GM21737 (cell line): Measurements from ENCODE around the gene NANS.
"Not testable (repeated sequence)": the region's sequence is repeated elsewhere in the genome, so short reads cannot be mapped to it uniquely, and the experiment has no call there.

Experiments
- ATAC-seq: cut with Tn5 transposase; IDR thresholded peaks from one replicate; pipeline ENCODE4 v1.9.1; 2021; ENCODE audit warnings: mild to moderate bottlenecking, moderate library complexity; ENCODE audit not compliant: unreplicated experiment

The NANS gene

DNA sequence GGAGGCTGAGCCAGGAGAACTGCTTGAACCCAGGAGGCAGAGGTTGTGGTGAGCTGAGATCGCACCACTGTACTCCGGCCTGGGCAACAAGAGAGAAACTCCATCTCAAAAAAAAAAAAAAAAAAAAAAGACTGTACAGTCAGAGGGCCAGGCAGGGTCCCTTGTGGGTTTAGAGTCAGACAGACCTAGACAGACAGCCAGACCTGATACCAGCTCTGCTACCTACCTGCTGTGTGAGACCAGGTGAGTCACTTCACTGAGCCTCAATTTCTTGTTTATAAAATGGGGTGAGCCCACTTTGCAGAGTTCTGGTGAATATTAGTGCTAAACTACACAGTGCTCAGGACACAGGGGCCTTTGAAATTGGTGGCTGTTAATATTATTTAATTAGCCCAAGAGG, 42.8 kb downstream of the NANS start:
- ATAC-seq = no peak

- ATAC-seq = no peak
Observed at GRCh38 chr9:98099898-98100297, 43.4 kb downstream of the NANS start.

DNA sequence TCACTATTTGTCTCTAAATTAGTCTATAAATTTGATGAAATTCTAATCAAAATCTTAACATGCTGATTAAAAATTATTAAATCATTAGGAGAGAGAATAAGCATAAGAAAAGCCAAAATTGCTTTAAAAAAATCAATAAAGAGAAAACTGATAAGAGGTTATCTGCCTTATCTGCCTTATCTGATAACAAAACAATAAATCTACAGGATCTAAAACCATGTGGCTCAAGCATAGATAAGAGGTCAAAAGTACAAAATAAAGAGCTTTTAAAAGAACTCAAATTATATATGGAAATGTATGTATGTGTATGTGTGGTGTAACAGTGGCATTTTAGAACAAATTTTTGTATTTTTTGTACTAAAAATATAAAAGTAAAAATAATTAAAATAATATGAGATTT, 43.9 kb downstream of the NANS start:
- no peak for ATAC-seq

DNA sequence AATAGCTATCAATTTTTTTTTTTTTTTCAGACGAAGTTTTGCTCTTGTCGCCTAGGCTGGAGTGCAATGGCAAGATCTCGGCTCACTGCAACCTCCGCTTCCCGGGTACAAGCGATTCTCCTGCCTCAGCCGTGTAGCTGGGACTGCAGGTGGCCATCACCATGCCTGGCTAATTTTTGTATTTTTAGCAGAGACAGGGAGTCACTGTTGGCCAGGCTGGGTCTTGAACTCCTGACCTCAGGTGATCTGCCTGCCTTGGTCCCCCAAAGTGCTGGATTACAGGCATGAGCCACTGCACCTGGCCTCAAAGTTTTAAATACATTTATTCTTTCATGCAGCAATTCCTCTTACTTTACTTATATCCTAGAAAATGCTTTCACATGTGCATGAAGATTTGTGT, 44.9 kb downstream of the NANS start:
- ATAC-seq = no peak

DNA sequence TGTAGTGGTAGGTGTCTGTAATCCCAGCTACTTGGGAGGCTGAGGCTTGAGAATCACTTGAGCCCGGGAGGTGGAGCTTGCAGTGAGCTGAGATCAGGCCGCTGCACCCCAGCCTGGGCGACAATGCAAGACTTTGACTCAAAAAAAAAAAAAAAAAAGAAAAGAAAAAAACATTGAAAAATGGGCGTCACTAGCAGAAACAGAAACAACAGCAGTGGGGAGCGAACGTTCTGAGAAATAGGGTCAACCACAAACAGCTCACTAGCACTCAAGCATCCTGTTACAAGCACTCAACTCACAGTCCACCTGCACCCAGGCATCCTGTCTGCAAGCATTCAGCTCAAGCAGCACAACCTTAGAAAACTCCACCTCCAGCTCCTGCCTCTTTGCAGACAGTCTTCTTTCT, 45.3 kb downstream of the NANS start:
- peak; percentile 92 for ATAC-seq

- no peak for ATAC-seq
Observed at GRCh38 chr9:98104445-98104881, 47.9 kb downstream of the NANS start.

DNA sequence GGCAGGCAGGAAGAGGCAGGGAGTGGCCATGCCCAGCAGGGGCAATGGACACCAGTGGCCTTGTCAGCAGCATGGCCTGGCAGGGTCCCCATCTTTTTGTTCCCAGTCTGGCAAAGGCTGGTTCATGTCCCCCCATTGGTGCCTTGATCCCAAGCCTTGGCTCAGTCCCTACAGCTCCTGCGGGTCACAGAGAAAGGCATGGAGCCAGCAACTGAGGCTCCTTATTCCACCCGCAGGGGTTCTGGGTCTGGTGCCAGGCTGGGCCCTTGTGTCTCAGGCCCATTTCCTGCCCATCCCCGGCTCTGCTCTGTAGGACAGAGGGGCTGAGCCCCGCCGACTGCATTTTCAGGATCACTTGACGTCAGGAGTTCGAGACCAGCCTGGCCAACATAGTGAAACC, 48.5 kb downstream of the NANS start:
- ATAC-seq = no peak

DNA sequence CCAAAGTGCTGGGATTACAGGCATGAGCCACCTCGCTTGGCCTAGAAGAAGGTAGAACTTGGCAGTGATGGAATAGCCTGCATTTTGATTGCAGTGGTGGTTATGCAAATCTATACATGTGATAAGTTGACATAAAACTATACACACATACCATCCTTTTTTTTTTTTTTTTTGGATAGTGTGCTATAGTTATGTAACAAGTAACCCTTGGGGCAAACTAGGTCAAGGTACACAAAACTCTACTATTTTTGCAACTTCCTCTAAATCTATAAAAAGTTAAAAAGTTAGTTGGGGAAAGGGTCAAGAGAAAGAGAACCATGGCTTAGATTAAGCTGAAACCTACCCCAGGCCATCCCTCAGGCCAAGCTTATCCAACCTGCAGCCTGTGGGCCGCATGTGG, 51.4 kb downstream of the NANS start:
- ATAC-seq = no peak

GRCh38 chr9:98108531-98109031, 52.0 kb downstream of the NANS start:
- ATAC-seq = peak; percentile 58

DNA sequence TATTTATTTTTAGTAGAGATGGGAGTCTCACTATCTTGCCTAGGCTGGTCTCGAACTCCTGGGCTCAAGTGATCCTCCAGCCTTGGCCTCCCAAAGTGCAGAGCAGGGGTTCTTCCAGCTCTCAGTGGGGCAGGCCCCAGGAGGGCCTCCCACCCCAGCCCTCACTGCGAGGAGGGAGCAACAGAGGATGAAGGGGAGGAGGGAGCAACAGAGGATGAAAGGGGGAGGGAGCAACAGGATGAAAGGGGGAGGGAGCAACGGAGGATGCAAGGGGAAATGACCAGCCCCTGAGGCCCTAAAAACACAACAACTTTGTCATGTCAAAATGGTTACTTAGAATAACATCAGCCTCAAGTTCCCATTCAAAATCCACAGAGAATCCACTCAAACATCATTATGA, 52.5 kb downstream of the NANS start:
- no peak for ATAC-seq

GRCh38 chr9:98117097-98117496, 60.6 kb downstream of the NANS start:
- not testable (repeated sequence) for ATAC-seq

DNA sequence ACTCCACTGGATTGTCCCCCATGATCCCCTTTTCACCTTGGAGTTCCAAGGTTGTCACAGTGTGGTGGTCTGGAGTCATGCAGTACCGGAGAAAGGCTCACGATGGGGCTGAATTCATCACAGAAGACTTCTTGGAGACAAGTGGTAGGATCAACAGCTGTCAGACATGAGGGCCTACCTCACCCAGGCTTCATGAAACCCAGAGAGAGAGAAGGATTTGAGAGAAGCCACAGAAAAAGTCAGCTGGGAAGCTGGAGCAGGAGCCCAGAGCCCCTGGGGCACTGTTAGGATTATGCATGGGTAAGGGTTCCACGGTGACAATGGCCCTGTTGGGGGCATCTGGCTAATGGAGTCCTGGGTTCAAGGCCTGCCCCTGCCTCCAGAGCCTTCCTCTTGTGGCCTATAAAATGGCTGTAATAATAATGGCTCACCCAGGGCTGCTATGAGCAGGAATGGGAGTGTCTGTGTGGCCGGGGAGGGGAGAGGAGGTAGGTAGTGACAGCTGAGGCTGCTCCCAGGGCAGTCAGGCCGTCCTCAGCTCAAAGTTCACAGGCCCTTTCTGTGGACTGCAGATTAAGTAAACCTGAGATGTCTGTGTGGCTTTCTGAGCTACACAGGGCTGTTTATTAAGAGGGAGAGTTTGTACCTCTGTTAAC, 61.6 kb downstream of the NANS start:
- ATAC-seq = peak; percentile 54

DNA sequence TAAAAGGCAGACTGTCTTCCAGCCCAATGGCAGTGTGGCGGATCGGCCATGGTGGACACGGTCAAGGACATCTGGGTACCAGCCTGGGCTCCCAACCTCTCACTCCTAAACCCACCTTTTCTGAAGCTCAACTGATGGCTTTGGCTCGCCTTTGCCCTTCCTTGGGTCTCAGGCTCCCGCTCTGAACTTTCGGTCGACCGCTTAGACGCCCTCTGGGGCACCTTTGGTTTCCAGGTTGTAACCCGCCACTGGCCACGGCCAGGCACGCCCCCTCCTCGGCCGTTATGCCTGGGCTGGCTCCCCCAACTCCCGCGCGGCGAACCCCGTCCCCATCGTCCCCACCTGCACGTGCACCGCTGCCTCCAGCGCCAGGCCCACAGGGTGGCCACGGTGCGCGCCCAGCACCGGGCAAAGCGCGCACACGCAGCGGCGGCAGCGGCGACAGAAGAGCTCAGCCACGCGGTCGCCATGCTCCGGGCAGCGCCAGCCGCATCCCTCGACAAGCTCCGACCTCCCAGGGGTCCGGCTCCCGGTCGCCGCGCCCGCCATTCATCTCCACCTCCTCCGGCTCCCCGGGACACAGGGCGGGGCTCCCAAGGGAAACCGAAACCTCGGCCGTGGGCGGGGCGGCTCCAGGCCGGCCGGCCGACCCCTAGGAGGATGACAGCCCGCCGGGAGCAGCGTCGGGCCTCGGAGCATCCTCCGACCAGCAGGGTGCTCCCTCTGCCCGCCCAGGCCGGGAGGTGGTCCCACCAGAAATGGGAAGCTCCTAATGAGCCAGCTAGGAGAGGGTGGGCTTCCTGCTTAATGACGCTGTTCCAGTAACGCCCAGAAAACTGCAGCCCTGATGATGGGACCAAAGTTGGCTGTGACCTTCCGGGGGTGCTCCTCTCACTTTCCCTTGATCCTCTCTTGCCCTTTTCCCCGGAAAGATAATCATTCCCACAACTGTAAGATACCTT, 62.4 kb downstream of the NANS start, which contains the start of gene TRIM14:
Gene TRIM14, minus strand, starts transcription at position 583 of the 962 bp plus-strand sequence. Its CDS starts 34 bp downstream, at position 549.
- peak; percentile 63 for ATAC-seq

GRCh38 chr9:98120476-98120875, 63.9 kb downstream of the NANS start:
- no peak for ATAC-seq

GRCh38 chr9:98121058-98121457, 64.5 kb downstream of the NANS start:
- no peak for ATAC-seq

DNA sequence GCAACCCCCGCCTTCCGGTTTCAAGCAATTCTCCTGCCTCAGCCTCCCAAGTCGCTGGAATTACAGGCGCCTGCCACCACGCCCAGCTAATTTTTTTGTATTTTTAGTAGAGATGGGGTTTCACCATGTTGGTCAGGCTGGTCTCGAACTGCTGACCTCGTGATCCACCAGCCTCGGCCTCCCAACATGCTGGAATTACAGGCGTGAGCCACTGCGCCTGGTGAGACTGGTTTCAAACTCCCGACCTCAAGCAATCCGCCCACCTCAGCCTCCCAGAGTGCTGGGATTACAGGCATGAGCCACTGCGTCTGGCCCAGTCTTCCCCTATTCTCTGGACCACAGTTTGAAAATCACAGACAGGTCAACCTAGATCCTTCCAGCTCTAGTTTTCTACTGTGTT, 67.6 kb downstream of the NANS start:
- ATAC-seq = not testable (repeated sequence)

DNA sequence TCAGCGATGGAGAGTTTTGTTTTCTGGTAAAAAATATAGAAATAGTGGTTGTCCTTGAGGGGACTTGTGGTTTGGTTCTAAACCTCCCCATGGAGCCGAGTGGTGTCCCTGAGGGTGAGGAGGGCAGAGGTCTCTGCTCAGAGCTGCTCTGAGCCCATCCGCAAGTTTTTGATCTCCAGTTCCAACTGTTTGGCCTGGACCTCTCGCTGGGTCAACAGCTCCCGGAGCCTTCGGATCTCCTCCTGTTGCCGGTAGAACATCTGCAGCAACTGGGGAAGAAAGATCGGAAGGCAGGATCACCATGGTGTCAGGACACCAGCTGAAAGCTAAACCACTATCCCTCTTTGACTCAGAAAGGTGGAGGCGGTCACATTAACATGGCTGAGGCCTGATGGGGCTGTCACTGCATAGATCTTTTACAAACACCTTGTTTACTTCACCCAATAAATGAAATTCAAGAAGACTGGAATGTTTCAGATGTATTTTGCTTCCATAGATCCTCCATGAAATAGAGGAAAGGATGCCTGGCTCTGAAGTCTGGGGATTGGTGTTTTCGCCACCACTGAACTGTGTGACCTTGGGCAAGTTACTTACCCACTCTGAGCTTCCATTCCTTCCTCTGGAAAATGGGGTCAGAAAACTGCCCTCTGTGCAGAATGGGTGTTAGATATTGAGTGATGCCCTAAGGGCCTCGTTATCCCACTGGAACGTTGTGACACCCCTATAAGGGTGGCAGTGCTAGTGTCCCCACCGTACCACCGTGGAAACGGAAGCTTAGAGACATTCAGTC, 68.3 kb downstream of the NANS start:
- no peak for ATAC-seq

DNA sequence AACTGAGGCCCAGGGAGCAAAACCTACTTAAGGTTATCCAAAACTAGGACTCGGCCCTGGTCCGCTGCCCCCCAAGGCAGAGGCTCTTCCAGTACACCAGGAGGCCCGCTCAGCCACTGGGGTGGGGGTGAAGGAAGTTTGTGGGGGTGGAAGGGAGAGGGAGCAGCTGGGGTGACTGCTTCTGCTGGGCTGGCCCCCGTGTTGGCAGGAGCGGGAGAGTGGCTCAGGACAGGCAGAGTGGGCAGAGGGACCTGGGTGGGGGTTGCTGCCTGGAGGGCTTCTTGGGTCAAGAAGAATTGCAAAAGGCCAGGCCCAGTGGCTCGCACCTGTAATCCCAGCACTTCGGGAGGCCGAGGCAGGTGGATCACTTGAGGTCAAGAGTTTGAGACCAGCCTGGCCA, 70.7 kb downstream of the NANS start:
- ATAC-seq = no peak

- ATAC-seq = no peak
Observed at GRCh38 chr9:98128316-98128715, 71.8 kb downstream of the NANS start.

- no peak for ATAC-seq
Observed at GRCh38 chr9:98129451-98129881, 72.9 kb downstream of the NANS start.

DNA sequence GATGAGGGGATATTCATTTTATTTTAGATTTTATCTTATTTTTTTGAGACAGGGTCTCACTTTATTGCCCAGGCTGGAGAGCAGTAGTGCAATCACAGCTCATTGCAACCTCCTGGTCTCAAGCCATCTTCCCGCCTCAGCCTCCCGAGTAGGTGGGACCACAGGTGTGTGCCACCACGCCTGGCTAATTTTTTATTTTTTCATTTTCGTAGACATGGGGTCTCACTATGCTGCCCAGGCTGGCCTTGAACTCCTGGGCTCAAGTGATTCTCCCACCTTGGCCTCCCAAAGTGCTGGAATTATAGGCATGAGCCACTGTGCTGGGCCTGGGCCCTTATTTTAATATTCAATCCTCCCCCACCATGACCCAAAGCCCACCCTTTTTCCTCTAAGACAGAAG, 73.5 kb downstream of the NANS start:
- not testable (repeated sequence) for ATAC-seq
